GM18498 (cell line): Measurements from ENCODE around the gene GLIS1.

Source experiments
- ATAC-seq: cut with Tn5 transposase; IDR thresholded peaks from one replicate; pipeline ENCODE4 v1.9.1; 2021; ENCODE audit warnings: mild to moderate bottlenecking, moderate library complexity; ENCODE audit not compliant: unreplicated experiment

Gene GLIS1

DNA sequence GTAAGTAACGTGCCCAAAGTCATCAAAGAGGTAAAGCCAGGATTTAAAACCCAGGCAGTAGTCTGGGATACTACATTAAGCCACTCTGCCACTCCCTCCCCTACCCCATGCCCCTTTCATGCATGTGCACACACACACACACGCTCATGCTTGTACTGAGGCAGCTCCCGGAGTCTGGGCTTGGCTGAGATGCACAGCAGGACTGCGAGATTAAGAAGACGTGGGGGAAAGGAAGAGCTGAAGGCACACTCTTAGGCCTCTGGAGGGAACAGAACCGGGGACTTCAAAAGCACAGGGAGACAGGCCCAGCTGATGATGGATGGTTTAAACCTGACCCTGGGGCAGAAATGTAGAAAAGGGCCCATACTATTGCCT, 98.3 kb downstream of the GLIS1 start:
- ATAC-seq, result no peak

DNA sequence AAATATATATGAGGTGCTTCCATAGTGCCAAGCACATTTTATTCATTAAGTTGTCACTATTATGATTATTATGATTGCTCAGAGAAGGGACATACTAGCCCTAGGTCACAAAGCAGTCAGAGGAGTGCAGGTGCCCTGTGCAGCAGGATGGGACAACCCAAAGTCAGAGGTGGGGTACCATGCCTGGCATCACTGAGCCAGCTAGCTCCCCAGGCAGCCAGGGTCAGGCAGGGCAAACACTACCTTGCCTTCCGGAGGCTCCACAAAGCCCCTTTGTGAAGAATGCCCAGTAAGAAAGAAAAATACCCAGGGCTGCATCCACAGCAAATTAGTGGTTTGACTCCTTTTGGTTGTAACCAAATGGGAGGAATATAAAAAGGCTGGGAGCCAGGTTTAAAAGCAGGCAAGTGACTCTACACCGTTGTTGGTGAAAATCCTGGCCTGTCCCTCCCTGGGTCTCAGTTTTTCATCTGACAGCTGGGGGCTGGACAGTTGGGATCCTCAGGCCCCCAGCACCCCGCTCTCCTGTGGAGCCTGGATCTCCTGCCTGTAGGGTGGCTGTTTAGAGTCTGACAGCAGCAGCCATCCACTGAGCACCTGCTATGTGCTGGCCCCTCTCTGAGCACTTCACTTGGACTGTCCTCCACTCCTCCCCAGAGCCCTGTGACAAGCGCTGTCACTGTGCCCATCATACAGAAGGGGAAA, 98.8 kb downstream of the GLIS1 start:
- ATAC-seq, result no peak

DNA sequence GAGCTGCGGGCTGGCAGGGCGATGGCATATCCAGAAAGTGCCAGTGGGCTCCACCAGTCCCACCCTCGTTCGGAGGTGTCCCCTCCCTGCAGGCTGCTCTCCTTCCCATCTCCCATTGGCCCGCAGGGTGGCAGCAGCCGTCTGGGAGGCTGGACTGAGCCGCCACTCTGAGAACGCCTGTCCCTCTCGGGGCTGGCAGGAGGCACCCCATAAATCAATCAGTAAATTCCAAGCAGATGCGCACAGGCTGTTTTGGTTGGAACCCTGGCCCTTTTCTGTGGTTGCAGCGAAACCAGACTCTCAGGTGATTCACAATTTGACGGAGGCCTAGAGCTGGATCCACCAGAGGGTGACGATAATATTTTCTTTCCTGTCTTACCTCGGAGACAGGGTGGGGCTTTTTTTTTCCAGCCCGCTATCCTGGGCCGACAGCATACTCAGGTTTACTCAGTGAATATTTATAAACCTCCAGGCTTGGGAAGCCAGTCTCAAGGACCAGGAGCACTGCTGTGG, 99.7 kb downstream of the GLIS1 start:
- no peak for ATAC-seq

DNA sequence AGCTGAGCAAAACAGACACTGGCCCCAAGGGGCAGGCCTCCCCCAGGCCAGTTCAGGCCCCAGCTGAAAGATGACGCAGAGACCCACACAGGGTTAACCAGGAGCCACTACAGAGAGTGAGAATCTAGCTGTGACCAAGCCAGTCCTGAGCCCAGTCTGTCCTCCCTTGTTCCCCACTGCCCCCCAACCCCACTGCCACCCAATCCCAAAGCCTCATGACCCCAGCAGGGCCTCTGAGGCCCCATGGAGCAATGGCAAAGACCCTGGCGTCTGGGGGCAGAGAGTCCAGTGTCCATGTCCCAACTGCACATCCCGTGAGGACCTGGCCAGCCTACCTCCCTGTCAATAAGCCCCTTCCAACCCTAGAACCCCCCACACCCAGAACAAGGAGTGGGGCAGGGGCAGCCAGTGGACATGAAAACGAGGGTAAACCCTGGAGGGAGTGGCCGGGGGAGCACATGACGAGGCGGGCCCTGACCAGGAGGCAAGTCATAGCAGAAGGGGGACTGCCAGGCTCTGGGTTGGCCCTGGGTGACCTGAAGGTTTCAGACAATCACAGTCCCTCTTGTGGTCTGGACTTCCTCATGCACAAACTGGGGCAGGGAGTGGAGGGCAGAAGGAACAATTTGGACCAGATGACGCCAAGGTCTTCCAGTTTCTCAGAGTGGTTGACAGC, 100.5 kb downstream of the GLIS1 start:
- ATAC-seq, result no peak

DNA sequence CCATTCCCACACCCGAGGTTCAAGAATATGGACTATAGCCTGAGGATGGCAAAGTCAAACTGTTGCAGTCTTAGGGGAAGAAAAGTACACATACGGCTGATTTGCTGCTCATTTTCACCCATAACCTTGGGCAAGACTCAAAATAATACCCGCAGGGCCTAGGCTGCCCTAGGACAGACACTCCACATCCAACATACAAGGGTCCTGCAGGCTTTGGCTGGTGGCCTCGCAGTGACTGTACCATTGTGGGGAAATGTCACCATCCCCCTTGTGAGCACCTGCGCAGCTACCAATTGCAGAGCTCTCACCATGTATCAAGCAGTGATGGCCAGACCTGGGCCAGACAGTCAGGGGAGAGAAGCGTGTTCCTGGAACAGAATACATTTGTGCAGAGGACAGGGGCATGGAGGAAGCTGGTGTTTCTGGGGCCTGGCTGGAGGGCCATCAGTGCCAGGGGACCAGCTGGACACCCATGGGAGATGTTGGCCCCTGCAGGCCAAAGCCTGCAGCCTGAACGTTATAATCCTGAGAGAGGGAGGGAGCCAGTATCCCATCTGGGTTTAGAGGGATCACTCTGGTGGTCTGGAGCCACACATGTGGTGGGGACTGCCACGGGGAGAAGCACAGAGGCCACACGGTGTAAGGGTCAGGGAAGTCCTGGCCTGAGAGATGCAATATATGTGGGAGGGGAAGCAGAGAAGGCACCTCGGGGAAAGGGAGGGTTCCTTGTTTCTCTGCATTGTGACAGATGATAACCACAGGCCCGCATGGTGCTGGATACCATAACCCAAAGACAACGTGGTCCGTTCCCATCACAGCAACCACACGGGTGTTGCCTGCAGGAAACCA, 101.2 kb downstream of the GLIS1 start:
- no peak for ATAC-seq

DNA sequence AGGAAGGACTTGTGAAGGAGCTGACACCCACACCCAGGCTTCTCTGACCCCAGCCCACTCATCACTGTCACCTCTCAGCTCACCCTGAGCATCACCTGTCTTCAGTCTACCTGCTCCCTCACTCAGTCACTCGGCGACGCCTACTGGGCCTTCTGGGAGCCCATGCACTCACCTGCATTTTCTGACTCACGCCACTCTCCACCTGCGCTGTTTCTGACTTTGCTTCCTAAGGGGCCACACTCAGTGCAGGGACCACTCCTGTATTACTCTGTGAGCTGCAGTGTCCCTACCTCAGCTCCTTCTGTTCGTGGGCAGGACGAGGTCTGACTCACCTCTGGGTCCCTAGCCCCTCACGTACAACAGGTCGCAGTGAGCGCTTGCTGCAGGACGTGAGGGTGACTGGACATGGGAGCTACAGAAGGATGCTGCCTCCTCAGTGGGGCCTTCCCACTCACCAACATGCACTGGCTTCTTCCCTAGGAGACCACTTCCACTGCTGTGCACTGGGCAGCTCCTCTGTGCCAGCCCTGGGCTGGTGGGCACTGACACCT, 102.3 kb downstream of the GLIS1 start:
- ATAC-seq, result no peak

DNA sequence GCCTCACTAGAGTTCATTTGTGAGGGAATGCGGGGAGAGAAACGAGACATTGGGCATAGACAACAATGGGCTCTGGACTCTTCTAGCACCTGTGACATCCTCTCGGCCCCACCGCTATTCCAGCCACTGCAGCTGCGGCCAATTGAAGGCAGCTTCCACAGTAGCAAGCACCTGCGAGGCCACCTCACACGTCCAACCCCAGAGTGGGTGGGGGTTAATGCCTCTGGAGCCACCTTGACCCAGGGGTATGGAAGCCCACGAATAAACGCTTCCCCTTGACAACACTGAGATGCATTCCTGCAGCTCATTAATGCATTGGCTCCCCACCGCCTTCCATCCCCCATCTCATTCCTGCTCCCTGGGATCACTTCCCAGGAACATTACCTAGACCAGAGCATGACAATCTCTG, 104.4 kb downstream of the GLIS1 start:
- ATAC-seq, result no peak

DNA sequence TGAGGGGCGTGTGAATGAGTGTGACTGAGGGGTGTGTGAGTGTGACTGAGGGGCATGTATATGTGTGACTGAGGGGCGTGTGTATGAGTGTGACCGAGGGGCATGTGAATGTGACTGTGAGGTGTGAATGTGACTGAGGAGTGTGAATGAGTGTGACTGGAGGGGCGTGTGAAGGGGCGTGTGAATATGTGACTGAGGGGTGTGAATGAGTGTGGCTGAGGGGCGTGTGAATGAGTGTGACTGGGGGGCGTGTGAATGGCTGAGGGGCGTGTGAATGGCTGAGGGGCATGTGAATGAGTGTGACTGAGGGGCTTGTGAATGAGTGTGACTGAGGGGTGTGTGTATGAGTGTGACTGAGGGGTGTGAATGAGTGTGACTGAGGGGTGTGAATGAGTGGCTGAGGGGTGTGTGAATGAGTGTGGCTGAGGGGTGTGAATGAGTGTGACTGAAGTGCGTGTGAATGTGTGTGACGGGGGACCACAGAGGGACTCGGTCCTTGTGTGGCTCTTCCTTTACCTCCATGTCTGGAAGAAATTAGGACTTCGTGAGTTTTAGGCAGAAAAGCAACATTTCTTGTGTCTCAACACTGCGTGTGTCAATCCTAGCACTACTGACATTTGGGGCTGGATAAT, 105.8 kb downstream of the GLIS1 start:
- no peak for ATAC-seq

DNA sequence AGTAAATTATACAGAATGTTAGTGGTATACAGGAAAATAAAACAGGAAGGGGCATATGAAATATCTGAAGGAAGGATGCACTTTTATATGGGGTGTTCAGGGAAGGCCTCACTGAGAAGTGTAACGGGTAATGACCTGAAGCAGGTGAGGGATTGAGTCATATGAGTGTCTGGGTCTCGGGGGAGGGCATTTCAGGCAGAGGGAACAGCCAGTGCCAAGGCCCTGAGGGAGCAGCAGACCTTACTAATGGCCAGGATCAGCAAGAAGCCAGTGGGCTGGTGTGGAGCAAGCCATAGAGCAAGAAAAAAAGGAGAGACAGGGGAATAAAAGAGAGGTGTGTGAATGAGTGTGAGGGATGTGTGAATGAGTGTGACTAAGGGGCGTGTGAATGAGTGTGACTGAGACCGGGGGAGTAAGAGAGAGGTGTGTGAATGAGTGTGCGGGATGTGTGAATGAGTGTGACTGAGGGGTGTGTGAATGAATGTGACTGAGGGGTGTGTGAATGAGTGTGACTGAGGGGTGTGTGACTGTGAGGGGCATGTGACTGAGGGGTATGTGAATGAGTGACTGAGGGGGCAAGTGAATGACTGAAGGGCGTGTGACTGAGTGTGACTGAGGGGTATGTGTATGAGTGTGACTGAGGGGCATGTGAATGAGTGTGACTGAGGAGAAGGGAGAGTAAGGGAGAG, 107.2 kb downstream of the GLIS1 start:
- no peak for ATAC-seq

DNA sequence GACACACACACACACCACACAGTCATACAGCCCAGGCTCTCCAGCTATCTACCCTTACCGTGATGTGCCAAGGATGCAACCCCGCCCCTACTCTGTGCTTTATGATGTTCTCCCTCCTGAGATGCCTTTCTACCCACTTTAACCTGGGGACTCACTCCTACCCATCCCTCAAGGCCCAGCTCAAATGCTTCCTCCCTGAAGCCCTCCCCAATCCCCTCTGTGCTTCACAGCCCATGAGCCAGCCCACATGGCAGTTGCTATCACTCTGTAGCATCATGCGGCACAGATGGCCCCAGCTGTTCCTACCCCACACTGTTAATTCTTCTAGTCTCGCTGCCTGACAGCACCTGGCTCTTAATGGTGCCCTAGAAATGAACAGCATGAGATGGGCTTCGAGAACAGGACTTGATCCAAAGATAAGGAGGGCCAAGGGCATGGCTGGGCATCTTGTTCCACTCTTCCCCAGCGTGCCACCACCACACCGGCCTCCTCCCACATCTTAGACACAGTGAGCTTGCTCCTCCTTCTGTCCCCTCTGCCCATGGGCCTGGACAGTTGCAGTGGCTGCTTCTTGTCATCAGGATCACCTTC, 109.8 kb downstream of the GLIS1 start:
- no peak for ATAC-seq

DNA sequence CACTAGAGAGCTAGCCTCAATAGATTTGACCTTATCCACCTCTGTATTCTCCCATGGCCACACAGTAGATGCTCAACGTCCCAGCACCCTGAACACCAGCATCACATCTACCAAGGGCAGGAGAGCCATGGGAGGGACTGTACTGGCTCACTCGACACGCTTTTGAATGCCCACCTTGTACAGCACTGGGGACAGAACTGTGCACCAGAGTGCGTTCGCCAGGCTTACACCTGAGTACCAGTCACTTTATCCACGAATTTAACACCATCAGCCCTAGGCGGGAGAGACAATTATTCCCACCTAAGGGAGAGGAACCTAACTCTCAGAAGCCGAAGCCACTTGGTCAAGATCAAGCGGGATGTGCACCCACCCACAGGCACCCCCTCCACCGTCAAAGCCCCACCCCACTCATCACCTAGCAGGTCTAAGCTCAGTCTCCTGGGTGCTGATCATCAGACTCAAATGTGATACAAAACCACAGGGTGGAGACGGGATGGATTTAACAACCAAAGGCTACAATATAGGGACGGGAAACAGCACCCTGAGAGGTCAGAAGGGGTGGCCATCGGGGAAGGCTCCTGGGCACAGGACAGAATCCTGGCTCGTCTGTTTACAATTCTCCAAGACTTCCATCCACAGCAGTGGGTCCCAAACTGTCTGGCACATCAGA, 110.5 kb downstream of the GLIS1 start:
- no peak for ATAC-seq

DNA sequence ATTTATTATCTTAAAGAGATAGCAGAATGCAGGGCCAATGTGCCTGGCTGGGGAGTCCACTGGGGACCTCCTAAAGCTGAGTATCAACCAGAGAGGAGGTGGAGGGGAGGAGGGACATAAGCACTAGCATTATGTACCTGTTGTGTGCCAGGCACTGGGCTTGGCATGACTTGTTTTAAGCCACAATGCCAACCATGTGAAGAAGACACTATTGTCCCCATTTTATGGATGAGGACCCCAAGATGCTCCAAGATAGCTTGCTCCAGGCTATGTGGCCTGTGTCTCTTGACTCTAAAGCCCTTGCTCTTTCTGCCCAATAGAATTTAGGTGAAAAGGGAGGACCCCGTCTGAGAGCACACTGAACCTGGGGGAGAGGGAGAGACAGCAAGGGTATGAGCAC, 111.3 kb downstream of the GLIS1 start:
- ATAC-seq, result no peak

DNA sequence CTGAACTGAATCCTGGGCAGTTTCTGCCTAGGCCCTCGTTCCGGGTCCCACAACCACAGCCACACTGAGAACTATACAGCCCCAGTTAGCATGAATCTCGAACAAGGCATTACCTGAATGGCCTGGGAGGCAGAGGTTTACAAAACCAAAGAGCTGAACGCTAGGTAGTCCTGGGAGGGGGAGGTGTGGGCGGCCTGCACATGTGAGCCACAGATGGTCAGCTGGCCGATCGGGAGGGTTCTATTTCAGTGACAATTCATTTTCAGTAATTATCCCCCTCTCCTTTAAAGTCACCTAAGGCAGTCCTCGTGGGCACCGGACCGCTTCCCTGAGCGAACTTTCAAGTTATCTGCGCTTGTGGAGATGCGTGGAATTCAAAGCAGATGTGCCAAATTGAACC, 111.9 kb downstream of the GLIS1 start:
- ATAC-seq, result no peak

DNA sequence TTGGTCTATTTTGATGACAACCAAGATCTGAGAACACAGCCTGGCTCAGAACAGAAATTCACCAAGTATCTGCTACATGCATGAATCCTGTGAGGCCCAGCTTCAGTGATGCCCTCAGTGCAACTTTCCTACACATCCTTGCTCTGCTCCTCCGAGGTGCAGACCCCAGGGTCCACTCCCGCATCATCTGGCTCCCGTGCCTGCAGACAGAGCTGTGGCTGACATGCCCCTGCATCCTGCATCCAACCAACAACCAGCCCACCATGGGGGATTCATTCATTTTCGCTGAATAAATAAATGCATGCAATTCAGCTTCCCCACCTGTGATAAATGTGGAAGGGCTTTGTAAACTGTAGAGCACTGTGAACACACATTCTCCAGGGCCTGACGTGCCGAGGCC, 112.3 kb downstream of the GLIS1 start:
- ATAC-seq, result no peak

DNA sequence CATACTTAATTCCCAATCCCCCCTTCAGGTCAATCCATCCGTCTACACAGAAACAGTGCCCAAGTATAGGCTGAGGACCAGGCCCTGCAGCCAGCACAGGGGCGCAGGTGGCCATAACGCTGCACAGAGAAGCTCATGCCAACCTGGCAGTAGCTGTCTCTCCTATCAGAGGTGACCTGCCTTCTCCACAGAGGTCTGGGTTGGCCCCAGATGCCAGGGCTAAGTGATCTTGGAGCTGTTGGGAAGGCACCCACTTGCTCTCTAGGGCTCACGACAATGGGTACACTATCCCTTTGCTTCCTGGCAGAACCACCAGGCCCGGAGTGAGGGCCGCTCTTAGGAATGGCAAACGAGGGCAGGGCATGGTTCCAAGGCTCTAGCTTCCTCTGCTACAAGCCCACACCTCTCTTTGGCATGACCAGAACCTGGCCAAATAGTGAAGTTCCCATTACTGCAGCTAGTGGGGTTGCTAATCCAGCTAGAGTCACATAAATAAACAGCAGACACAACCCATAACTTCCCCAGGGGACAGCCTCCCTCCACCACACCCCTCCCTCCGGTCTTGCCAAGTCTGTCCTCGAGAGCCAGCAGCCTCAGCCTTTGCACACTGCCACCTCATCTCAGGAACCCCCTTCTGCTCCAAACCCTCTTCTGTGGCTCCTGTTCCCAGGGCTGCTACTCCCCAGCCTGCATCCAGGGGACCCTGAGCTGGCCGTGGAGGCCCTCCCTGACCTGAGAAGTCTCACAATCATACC, 113.0 kb downstream of the GLIS1 start:
- no peak for ATAC-seq

DNA sequence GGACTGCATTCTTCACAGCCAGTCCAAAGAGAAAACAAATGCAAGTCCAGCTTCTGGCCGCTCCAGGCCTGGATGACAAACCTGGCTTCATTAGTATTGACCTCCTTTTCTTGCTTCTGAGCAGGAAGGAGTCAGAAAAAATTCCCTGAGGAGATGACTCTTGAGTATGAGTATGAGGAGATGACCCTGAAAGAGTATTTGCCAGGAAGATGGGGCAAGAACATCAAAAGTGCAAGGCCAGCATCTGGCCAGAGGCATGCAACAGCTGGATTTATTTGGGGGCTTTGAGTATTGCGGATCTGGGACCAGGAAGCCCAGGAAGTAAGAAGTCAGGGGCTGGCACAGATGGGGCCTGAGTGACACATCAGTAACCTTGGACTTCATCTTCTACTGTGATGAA, 113.9 kb downstream of the GLIS1 start:
- no peak for ATAC-seq

DNA sequence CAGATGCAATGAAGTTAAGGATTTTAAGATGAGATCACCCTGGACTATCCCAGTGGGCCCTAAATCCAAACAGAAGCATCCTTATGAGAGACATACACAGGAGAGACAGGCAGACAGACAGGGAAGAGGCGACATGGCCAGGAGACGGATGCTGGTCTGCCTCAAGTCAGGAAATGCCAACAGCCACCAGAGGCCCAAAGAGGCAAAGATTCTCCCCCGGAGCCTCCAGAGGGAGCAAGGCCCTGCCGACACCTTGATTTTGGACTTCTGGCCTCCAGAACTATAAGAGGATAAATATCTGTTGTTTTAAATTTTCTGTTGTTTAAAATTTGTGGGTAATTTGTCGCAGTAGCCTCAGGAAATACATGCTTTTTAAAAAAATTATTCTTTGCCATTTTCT, 116.4 kb downstream of the GLIS1 start:
- no peak for ATAC-seq

DNA sequence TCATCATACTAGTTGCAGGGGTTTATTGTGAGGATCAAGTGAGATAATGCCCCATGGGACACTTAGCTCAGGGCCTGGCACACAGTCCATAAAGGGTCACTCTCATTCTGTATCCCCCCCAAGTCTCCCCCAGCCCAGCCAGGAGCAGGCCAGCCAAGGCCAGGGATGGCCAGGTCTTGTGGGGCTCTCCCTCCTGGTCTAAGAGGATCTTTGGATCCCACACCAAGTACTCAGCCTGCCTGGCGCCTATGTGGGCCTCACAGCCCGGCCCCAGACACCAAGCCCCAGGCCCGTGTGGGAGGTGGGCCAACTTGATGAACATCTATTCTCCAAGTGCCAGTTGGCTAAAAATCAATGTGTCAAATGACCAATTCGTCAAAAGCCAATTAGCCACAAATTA, 117.8 kb downstream of the GLIS1 start:
- ATAC-seq, result no peak
